HepG2 (cell line): ENCODE measurements around the gene SMNDC1. TPM values are rescaled to one million over a fixed set of nuclear protein-coding genes. Genes with fewer than 3 reads are reported as not detected.
A peak's percentile ranks its signal among the peaks of the same experiment; 100 is the strongest.
"Not testable (repeated sequence)": the region's sequence is repeated elsewhere in the genome, so short reads cannot be mapped to it uniquely, and the experiment has no call there.

ENCODE experiments used
- ATAC-seq: fragments of 200-7000 bp; cut with Tn5 transposase; 3 replicates; pipeline ENCODE4 v1.9.1; 2020; ENCODE audit warnings: mild to moderate bottlenecking, moderate library complexity
- BruUV-seq: library from RNA; stranded (reverse); fragments of 400-500 nt; replicated peaks from 2 replicates; lab custom pipeline; 2021; lab: Mats Ljungman, UMichigan
- CTCF ChIA-PET: fragments of 300-600 bp; formaldehyde crosslinking; extraction: SDS; loops from one replicate; lab custom pipeline; 2021; ENCODE audit warnings: low total read pairs, inconsistent platforms, low intra/inter-chr PET ratio; lab: Yijun Ruan, JAX
- POLR2A ChIA-PET: fragments of 350-600 bp; sonication (Branson Sonifier 250); formaldehyde crosslinking; loops from one replicate; lab custom pipeline; 2020; ENCODE audit warnings: antibody characterized with exemption, inconsistent platforms; lab: Yijun Ruan, JAX
- DNase-seq: peaks from one replicate; pipeline ENCODE4 v3.0.0-alpha.2; 2015; ENCODE audit warnings: low spot score
- FAIRE-seq: peaks from 3 replicates; lab custom pipeline; 2011; peaks lifted over from hg19 to GRCh38; lab: Jason Lieb, UNC
- H2AFZ ChIP-seq: one replicate; pipeline ENCODE4 v1.6.1; 2011; ENCODE audit warnings: low read length, inconsistent platforms
- H3K27ac ChIP-seq: fragments of 300-600 bp; 3 replicates; pipeline ENCODE4 v1.8.0; 2011; ENCODE audit warnings: mixed run types, mild to moderate bottlenecking, mixed read lengths, low read length, inconsistent platforms; ENCODE audit not compliant: insufficient read depth; ENCODE audit errors: extremely low read length
- H3K27me3 ChIP-seq, 2 experiments: fragments of 200-600 bp in 1 of 2; 2 replicates in 1 of 2; 3 replicates in 1 of 2; pipeline versions ENCODE4 v1.6.0 to v1.8.0; 2011; ENCODE audit warnings: low read length in 2 of 2, mild to moderate bottlenecking in 2 of 2, moderate library complexity in 2 of 2, inconsistent platforms in 1 of 2; ENCODE audit not compliant: insufficient read depth in 2 of 2, control insufficient read depth in 1 of 2
- H3K36me3 ChIP-seq, 2 experiments: fragments of 200-600 bp in 1 of 2; replicated peaks in 1 of 2; 2 replicates in 1 of 2; 3 replicates in 1 of 2; pipeline versions ENCODE4 v1.5.1 to v1.8.0; 2011; ENCODE audit warnings: low read length in 2 of 2, inconsistent platforms in 1 of 2; ENCODE audit not compliant: insufficient read depth in 2 of 2, control insufficient read depth in 1 of 2
- H3K4me1 ChIP-seq: 2 replicates; pipeline ENCODE4 v1.5.1; 2012; ENCODE audit warnings: low read length, inconsistent platforms; ENCODE audit not compliant: insufficient read depth
- H3K4me2 ChIP-seq: 2 replicates; pipeline ENCODE4 v1.6.0; 2011; ENCODE audit warnings: low read depth, low read length, inconsistent platforms
- H3K4me3 ChIP-seq, 3 experiments: fragments of 200-600 bp in 1 of 3; sonication (generic), shearing (Covaris generic) in 1 of 3; replicated peaks in 1 of 3; 2 replicates each; pipeline ENCODE4 v1.5.1; 2011 to 2016; ENCODE audit warnings: low read length in 3 of 3, inconsistent platforms in 2 of 3, low read depth in 2 of 3, mild to moderate bottlenecking in 2 of 3, control low read depth in 1 of 3, mixed read lengths in 1 of 3; ENCODE audit not compliant: insufficient read depth in 1 of 3
- H3K79me2 ChIP-seq: one replicate; pipeline ENCODE4 v1.6.1; 2011; ENCODE audit warnings: low read length, inconsistent platforms; ENCODE audit not compliant: insufficient read depth
- H3K9ac ChIP-seq: 2 replicates; pipeline ENCODE4 v1.6.0; 2011; ENCODE audit warnings: mild to moderate bottlenecking, low read depth, low read length, inconsistent platforms; ENCODE audit not compliant: insufficient read depth
- H3K9me3 ChIP-seq: 2 replicates; pipeline ENCODE4 v1.5.1; 2012; ENCODE audit warnings: mild to moderate bottlenecking, low read length
- H4K20me1 ChIP-seq: 2 replicates; pipeline ENCODE4 v1.6.0; 2011; ENCODE audit warnings: inconsistent platforms, mild to moderate bottlenecking, low read length, moderate library complexity; ENCODE audit not compliant: insufficient read depth
- BHLHE40 ChIP-seq: IDR thresholded peaks from 2 replicates; pipeline ENCODE4 v1.6.1; 2011; ENCODE audit warnings: low read length, improper control_type of control experiment
- CEBPB ChIP-seq: IDR thresholded peaks from 2 replicates; pipeline ENCODE4 v1.6.1; 2011; ENCODE audit warnings: low read depth, low read length, improper control_type of control experiment, borderline replicate concordance
- CEBPG ChIP-seq: IDR thresholded peaks from 2 replicates; pipeline ENCODE4 v1.6.1; 2016
- FOSL1 ChIP-seq: sonication (generic); formaldehyde crosslinking; IDR thresholded peaks from 2 replicates; pipeline ENCODE4 v1.9.0; 2021; ENCODE audit warnings: missing genetic modification reagents, borderline replicate concordance
- HOXA7 ChIP-seq: sonication (generic); formaldehyde crosslinking; IDR thresholded peaks from 2 replicates; pipeline ENCODE4 v1.8.1; 2022; ENCODE audit warnings: mild to moderate bottlenecking, missing genetic modification reagents, moderate library complexity
- KDM2A ChIP-seq: sonication (generic); formaldehyde crosslinking; IDR thresholded peaks from 2 replicates; pipeline ENCODE4 v1.4.0; 2020; ENCODE audit warnings: low read depth, missing genetic modification reagents, borderline replicate concordance
- TCF7 ChIP-seq: sonication (generic); IDR thresholded peaks from 2 replicates; pipeline ENCODE4 v1.6.1; 2016; ENCODE audit warnings: antibody characterized with exemption, low read depth
- ZFX ChIP-seq: sonication (generic); formaldehyde crosslinking; IDR thresholded peaks from 2 replicates; pipeline ENCODE4 v1.4.0; 2020; ENCODE audit warnings: mild to moderate bottlenecking, low read depth, missing genetic modification reagents, moderate library complexity
- ZNF256 ChIP-seq: sonication (generic); formaldehyde crosslinking; conservative IDR thresholded peaks from 2 replicates; pipeline ENCODE4 v1.4.0; 2020; ENCODE audit warnings: missing genetic modification reagents
- ZNF326 ChIP-seq: sonication (generic); formaldehyde crosslinking; IDR thresholded peaks from 2 replicates; pipeline ENCODE4 v1.4.0; 2020; ENCODE audit warnings: missing genetic modification reagents, borderline replicate concordance
- ZNF432 ChIP-seq: sonication (generic); formaldehyde crosslinking; IDR thresholded peaks from 2 replicates; pipeline ENCODE4 v1.5.0; 2020; ENCODE audit warnings: missing genetic modification reagents, mild to moderate bottlenecking, borderline replicate concordance
- WGBS: methylation state at CpG from one replicate; pipeline ENCODE4 v1.1.6; 2017; ENCODE audit warnings: low lambda C conversion rate; 5-methylcytosine and 5-hydroxymethylcytosine counted together
- in situ Hi-C: cut with HindIII; loops from 2 replicates; pipeline ENCODE4 v1.10.0; 2017; ENCODE audit warnings: low pct_unique_long_range_greater_than_20kb; ENCODE audit not compliant: extremely low pct_ligation_motif_present
- intact Hi-C: fragments of 100-400 bp; cut with micrococcal nuclease; formaldehyde crosslinking; loops from one replicate; pipeline ENCODE4 v1.10.0; 2022; ENCODE audit not compliant: unreplicated experiment
- polyA plus RNA-seq, 8 experiments: library from polyadenylated mRNA; depleted of rRNA in 3 of 8; stranded (reverse) in 7 of 8; unstranded in 1 of 8; fragments of >200 nt; fragmentation: Illumina TruSeq in 4 of 8; extraction: Trizol in 4 of 8; gene quantifications; 2 replicates each; pipeline versions ENCODE4 v1.2.1 to v1.2.3, GENCODE V29; 2011 to 2016; ENCODE audit warnings: low read depth in 4 of 8, missing spikeins in 1 of 8, mixed read lengths in 1 of 8; ENCODE audit not compliant: insufficient read depth in 1 of 8
- total RNA-seq, 5 experiments: library from RNA; depleted of rRNA; stranded (reverse); fragments of >200 nt; fragmentation: Illumina TruSeq; extraction: Trizol; gene quantifications; 2 replicates each; pipeline ENCODE4 v1.2.3, GENCODE V29; 2016; ENCODE audit warnings: low read depth in 1 of 5
- TF ChIP-seq, protein P1 (sequence below): sonication (generic); formaldehyde crosslinking; IDR thresholded peaks from 2 replicates; pipeline ENCODE4 v1.5.1; 2020; ENCODE audit warnings: mild to moderate bottlenecking, missing genetic modification reagents, moderate library complexity
- TF ChIP-seq, protein P2 (sequence below): sonication (generic); IDR thresholded peaks from 2 replicates; pipeline ENCODE4 v1.6.1; 2016; ENCODE audit warnings: low read depth, borderline replicate concordance
- TF ChIP-seq, protein P3 (sequence below): sonication (generic); formaldehyde crosslinking; IDR thresholded peaks from 2 replicates; pipeline ENCODE4 v1.9.0; 2021; ENCODE audit warnings: missing genetic modification reagents, borderline replicate concordance

The SMNDC1 gene
- total and polyA plus RNA-seq, 2 of the 13 experiments (the other 11 are each of a cell fraction or from before 2014, with no cell fraction given) = 7.8 to 8.9 TPM

DNA sequence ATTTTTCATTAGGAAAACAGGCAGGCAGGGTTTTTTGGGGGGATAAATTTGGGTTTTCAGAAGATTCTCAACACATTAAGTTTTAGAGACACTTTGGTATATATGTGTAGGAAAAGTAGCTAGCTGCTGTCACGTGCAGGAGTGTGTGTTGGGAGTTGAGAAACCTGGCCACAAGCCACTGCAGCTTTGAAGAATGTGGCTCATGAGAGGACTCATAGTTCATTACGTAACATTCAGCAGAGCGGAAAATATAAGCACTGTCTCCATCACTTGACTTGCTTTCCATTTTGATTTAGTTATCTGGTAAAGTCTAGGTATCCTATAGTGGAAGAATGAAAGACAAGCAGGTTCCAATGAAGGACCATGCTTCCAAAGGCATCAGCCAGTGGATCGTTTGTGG, 31.2 kb downstream of the SMNDC1 start:
- no peaks in the 10 kb centered on the region for H3K9me3 ChIP-seq
- in situ Hi-C loops = no loop called here
- H4K20me1 ChIP-seq = peaks cover 10% of the 10 kb centered on the region; the same call in 1 of the 2 replicates
- H3K4me1 ChIP-seq = peaks cover 43% of the 10 kb centered on the region
- TF ChIP-seq HOXA7 (CRISPR knock-in tag) (no peak), CEBPB (peak; percentile 62; the same call in 1 of the 2 replicates), KDM2A (CRISPR knock-in tag) (no peak), FOSL1 (no peak), TCF7 (no peak), ZNF256 (no peak), ZNF432 (CRISPR knock-in tag) (no peak), ZFX (CRISPR knock-in tag) (no peak), ZNF326 (no peak), BHLHE40 (peak; percentile 70; the same call in 1 of the 2 replicates), CEBPG (CRISPR knock-in tag) (0 out of 2 replicates have a peak, but pooled peaks have one; percentile 9)
- TF ChIP-seq, protein P1, sequence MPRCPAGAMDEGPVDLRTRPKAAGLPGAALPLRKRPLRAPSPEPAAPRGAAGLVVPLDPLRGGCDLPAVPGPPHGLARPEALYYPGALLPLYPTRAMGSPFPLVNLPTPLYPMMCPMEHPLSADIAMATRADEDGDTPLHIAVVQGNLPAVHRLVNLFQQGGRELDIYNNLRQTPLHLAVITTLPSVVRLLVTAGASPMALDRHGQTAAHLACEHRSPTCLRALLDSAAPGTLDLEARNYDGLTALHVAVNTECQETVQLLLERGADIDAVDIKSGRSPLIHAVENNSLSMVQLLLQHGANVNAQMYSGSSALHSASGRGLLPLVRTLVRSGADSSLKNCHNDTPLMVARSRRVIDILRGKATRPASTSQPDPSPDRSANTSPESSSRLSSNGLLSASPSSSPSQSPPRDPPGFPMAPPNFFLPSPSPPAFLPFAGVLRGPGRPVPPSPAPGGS (CRISPR knock-in tag) = no peak
- TF ChIP-seq, protein P2, sequence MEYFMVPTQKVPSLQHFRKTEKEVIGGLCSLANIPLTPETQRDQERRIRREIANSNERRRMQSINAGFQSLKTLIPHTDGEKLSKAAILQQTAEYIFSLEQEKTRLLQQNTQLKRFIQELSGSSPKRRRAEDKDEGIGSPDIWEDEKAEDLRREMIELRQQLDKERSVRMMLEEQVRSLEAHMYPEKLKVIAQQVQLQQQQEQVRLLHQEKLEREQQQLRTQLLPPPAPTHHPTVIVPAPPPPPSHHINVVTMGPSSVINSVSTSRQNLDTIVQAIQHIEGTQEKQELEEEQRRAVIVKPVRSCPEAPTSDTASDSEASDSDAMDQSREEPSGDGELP = no peak
- TF ChIP-seq, protein P3, sequence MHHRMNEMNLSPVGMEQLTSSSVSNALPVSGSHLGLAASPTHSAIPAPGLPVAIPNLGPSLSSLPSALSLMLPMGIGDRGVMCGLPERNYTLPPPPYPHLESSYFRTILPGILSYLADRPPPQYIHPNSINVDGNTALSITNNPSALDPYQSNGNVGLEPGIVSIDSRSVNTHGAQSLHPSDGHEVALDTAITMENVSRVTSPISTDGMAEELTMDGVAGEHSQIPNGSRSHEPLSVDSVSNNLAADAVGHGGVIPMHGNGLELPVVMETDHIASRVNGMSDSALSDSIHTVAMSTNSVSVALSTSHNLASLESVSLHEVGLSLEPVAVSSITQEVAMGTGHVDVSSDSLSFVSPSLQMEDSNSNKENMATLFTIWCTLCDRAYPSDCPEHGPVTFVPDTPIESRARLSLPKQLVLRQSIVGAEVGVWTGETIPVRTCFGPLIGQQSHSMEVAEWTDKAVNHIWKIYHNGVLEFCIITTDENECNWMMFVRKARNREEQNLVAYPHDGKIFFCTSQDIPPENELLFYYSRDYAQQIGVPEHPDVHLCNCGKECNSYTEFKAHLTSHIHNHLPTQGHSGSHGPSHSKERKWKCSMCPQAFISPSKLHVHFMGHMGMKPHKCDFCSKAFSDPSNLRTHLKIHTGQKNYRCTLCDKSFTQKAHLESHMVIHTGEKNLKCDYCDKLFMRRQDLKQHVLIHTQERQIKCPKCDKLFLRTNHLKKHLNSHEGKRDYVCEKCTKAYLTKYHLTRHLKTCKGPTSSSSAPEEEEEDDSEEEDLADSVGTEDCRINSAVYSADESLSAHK (CRISPR knock-in tag) = no peak
- TF ChIP-seq, all 625 proteins: peak for 3
- ATAC-seq (no peak), DNase-seq (peak; percentile 39), FAIRE-seq (no peak)
- CTCF ChIA-PET = no interaction called here
- intact Hi-C loops = no loop called here
- H3K9ac ChIP-seq = no peak overlapping the region
- H3K4me3 ChIP-seq = no peak overlapping the region
- H3K27me3 ChIP-seq = no peaks in the 10 kb centered on the region; a peak in 1 of 5 replicates
- BruUV-seq = no TSS peak
- POLR2A ChIA-PET = no interaction called here
- peaks cover 10% of the 10 kb centered on the region for H3K79me2 ChIP-seq
- H3K36me3 ChIP-seq = no peaks in the 10 kb centered on the region; a peak in 2 of 5 replicates
- 83% methylated on average over 4 of the region's 4 CpGs for WGBS
- no peak overlapping the region for H3K27ac ChIP-seq
- H2AFZ ChIP-seq = no peak overlapping the region
- no peak overlapping the region for H3K4me2 ChIP-seq

DNA sequence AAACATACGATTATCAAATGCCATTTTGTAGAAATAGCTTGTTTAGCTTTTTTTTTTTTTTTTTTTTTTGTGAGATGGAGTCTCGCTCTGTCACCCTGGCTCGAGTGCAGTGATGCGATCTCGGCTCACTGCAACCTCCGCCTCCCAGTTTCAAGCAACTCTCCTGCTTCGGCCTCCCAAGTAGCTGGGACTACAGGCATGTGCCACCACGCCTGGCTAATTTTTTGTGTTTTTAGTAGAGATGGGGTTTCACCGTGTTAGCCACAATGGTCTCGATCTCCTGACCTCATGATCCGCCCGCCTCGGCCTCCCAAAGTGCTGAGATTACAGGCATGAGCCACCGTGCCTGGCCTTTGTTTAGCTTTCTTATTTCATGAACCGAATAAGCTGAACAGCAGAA, 31.7 kb downstream of the SMNDC1 start:
- CTCF ChIA-PET = not testable (repeated sequence)

More for the DNA sequence above, 31.7 kb downstream of the SMNDC1 start:
- in situ Hi-C loops, intact Hi-C loops, H3K79me2 ChIP-seq, DNase-seq, H2AFZ ChIP-seq, H4K20me1 ChIP-seq, H3K4me2 ChIP-seq, H3K27ac ChIP-seq, H3K9me3 ChIP-seq, H3K4me3 ChIP-seq, H3K9ac ChIP-seq, FAIRE-seq, H3K36me3 ChIP-seq, BruUV-seq, ATAC-seq, H3K27me3 ChIP-seq: not testable (repeated sequence)
- POLR2A ChIA-PET = interaction anchor here (0.8 kb wide), 1 partner anchor 103 kb away, joined by 3 read pairs; no protein-coding TSS in a partner anchor
- 96% methylated on average over 15 of the region's 15 CpGs for WGBS
- peaks cover 45% of the 10 kb centered on the region for H3K4me1 ChIP-seq
